IPS DF 4.7 (cell line): ENCODE measurements around the gene UNC45A.
"Not testable (repeated sequence)": the region's sequence is repeated elsewhere in the genome, so short reads cannot be mapped to it uniquely, and the experiment has no call there.

Source experiments
- DNase-seq: peaks from one replicate; pipeline ENCODE4 v3.0.0-alpha.2; 2013; ENCODE audit warnings: low spot score; ENCODE audit errors: extremely low read depth

The UNC45A gene

GRCh38 chr15:90934949-90935751 is at the start of gene UNC45A:
Gene UNC45A (plus strand): TSS chr15:90935285. CDS start chr15:90935325, 40 bp downstream.
- DNase-seq = no peak

- no peak for DNase-seq
Observed at GRCh38 chr15:90885432-90886290, 49.4 kb upstream of the UNC45A start.

GRCh38 chr15:90886291-90886614 is 48.8 kb upstream of the UNC45A start:
- DNase-seq = no peak

- DNase-seq = no peak
Observed at GRCh38 chr15:90887037-90887481, 48.0 kb upstream of the UNC45A start.

GRCh38 chr15:90889313-90889730 is 45.8 kb upstream of the UNC45A start:
- DNase-seq = no peak

GRCh38 chr15:90889736-90890456 is 45.2 kb upstream of the UNC45A start:
- DNase-seq = no peak

GRCh38 chr15:90890839-90891238 is 44.2 kb upstream of the UNC45A start:
- DNase-seq = no peak

- no peak for DNase-seq
Observed at GRCh38 chr15:90891346-90891949, 43.6 kb upstream of the UNC45A start.

- no peak for DNase-seq
Observed at GRCh38 chr15:90892023-90892422, 43.1 kb upstream of the UNC45A start.

- no peak for DNase-seq
Observed at GRCh38 chr15:90892498-90893174, 42.4 kb upstream of the UNC45A start.

- no peak for DNase-seq
Observed at GRCh38 chr15:90893175-90894090, 41.7 kb upstream of the UNC45A start.

- no peak for DNase-seq
Observed at GRCh38 chr15:90895571-90896117, 39.4 kb upstream of the UNC45A start.

- not testable (repeated sequence) for DNase-seq
Observed at GRCh38 chr15:90897131-90897655, 37.9 kb upstream of the UNC45A start.

- DNase-seq = no peak
Observed at GRCh38 chr15:90901175-90902039, 33.7 kb upstream of the UNC45A start.

- no peak for DNase-seq
Observed at GRCh38 chr15:90902040-90902839, 32.8 kb upstream of the UNC45A start.

- DNase-seq = no peak
Observed at GRCh38 chr15:90902840-90903732, 32.0 kb upstream of the UNC45A start, which contains the start of gene MAN2A2. Gene MAN2A2 (plus strand): TSS chr15:90903302. CDS start chr15:90904208, 906 bp downstream.
